HEK293 (cell line): ENCODE measurements around the gene LACRT.

Source experiments
- ATF2 ChIP-seq: fragments of 450-650 bp; formaldehyde crosslinking; IDR thresholded peaks from 2 replicates; pipeline ENCODE4 v1.5.1; 2016; ENCODE audit warnings: missing biosample characterization, missing genetic modification characterization, low read depth
- CTCF ChIP-seq: fragments of 450-650 bp; formaldehyde crosslinking; IDR thresholded peaks from 2 replicates; pipeline ENCODE4 v1.5.1; 2016; ENCODE audit warnings: missing biosample characterization, missing genetic modification characterization
- ELK4 ChIP-seq: IDR thresholded peaks from 2 replicates; pipeline ENCODE4 v1.6.1; 2011; ENCODE audit warnings: mild to moderate bottlenecking, low read depth, low read length, borderline replicate concordance
- OVOL3 ChIP-seq: fragments of 450-650 bp; formaldehyde crosslinking; IDR thresholded peaks from 2 replicates; pipeline ENCODE4 v1.5.1; 2016; ENCODE audit warnings: missing biosample characterization, missing genetic modification characterization
- TCF7L2 ChIP-seq: IDR thresholded peaks from 2 replicates; pipeline ENCODE4 v1.6.1; 2011; ENCODE audit warnings: low read depth, mild to moderate bottlenecking, inconsistent platforms, low read length, moderate library complexity, borderline replicate concordance
- YY1 ChIP-seq: fragments of 450-650 bp; formaldehyde crosslinking; IDR thresholded peaks from 2 replicates; pipeline ENCODE4 v1.5.1; 2018; ENCODE audit warnings: missing biosample characterization, missing genetic modification characterization
- ZBTB1 ChIP-seq: fragments of 450-650 bp; formaldehyde crosslinking; IDR thresholded peaks from 2 replicates; pipeline ENCODE4 v1.5.1; 2016; ENCODE audit warnings: missing biosample characterization, missing genetic modification characterization
- ZBTB21 ChIP-seq: fragments of 450-650 bp; formaldehyde crosslinking; IDR thresholded peaks from 2 replicates; pipeline ENCODE4 v1.5.1; 2017; ENCODE audit warnings: missing biosample characterization, missing genetic modification characterization
- ZBTB26 ChIP-seq: fragments of 450-650 bp; formaldehyde crosslinking; optimal IDR thresholded peaks from 2 replicates; pipeline ENCODE3; 2016; ENCODE audit warnings: missing biosample characterization, mild to moderate bottlenecking, missing genetic modification characterization
- ZBTB48 ChIP-seq: fragments of 450-650 bp; formaldehyde crosslinking; IDR thresholded peaks from 2 replicates; pipeline ENCODE4 v1.5.1; 2016; ENCODE audit warnings: missing biosample characterization, missing genetic modification characterization
- ZNF146 ChIP-seq: fragments of 450-650 bp; formaldehyde crosslinking; IDR thresholded peaks from 2 replicates; pipeline ENCODE4 v1.5.1; 2016; ENCODE audit warnings: missing biosample characterization, missing genetic modification characterization
- ZNF26 ChIP-seq: fragments of 450-650 bp; formaldehyde crosslinking; IDR thresholded peaks from 2 replicates; pipeline ENCODE4 v1.5.1; 2016; ENCODE audit warnings: missing biosample characterization, missing genetic modification characterization
- ZNF600 ChIP-seq: fragments of 450-650 bp; formaldehyde crosslinking; IDR thresholded peaks from 2 replicates; pipeline ENCODE4 v1.5.1; 2016; ENCODE audit warnings: missing biosample characterization, missing genetic modification characterization

- TF ChIP-seq TCF7L2 (no peak), ZBTB48 (tag by site-specific recombination) (no peak), OVOL3 (tag by site-specific recombination) (no peak), ZBTB1 (tag by site-specific recombination) (no peak), ZBTB26 (tag by site-specific recombination) (no peak), ATF2 (no peak), ZNF26 (tag by site-specific recombination) (no peak), YY1 (tag by site-specific recombination) (no peak), ZNF600 (tag by site-specific recombination) (no peak), ZNF146 (tag by site-specific recombination) (no peak), ZBTB21 (tag by site-specific recombination) (no peak), ELK4 (no peak), CTCF (tag by site-specific recombination) (0 out of 2 replicates have a peak, but pooled peaks have one; percentile 29)
These were observed 45.7 kb upstream of the LACRT start for GRCh38 chr12:54680374-54680773.
